ENCODE data around the gene TRAPPC11. TPM values are rescaled to one million over a fixed set of nuclear protein-coding genes. Genes with fewer than 3 reads are reported as not detected.

TRAPPC11 gene
- total RNA-seq, 1 experiment from 2014 or later = 32.2 TPM

- DNase-seq = no peak
- H3K23ac ChIP-seq (ENCODE audit: insufficient read length, low read depth, low read length) = no peak overlapping the region
- WGBS (ENCODE audit: extremely low coverage, insufficient read length, low lambda C conversion rate) = no CpG with 5 or more reads among the region's 6 CpGs
- no peak overlapping the region for H3K4me2 ChIP-seq (ENCODE audit: insufficient read depth, insufficient read length, low read length)
- no peak overlapping the region for H4K5ac ChIP-seq (ENCODE audit: insufficient read length, low read depth, low read length)
- no peak overlapping the region for H3K9ac ChIP-seq (ENCODE audit: extremely low read depth, insufficient read length, low read length)
- H2AFZ ChIP-seq (ENCODE audit: low read length) = no peak overlapping the region
- H3K36me3 Mint-ChIP-seq (ENCODE audit: insufficient read depth in 1 of 3, low read depth in 3 of 3) = peaks cover 11 to 71% (median 61%) of the 10 kb centered on the region in 3 experiments; a peak in 6 of 7 replicates
- H3K4me1 Mint-ChIP-seq = no peaks in the 10 kb centered on the region
- H2BK120ac ChIP-seq (ENCODE audit: low read depth, low read length, poor library complexity, severe bottlenecking) = no peak overlapping the region
- no peaks in the 10 kb centered on the region for H3K9me3 Mint-ChIP-seq
- no peak overlapping the region for H3K56ac ChIP-seq (ENCODE audit: insufficient read length, low read depth, low read length)
- H3T11ph ChIP-seq (ENCODE audit: low read length) = no peak overlapping the region
- no peaks in the 10 kb centered on the region for H3K4me1 ChIP-seq (ENCODE audit: insufficient read depth, low read length)
- H2AK5ac ChIP-seq (ENCODE audit: insufficient read length, low read length) = no peak overlapping the region
- no peak for TF ChIP-seq CTCF (conservative IDR thresholded peaks at IDR 0.05)
- no peaks in the 10 kb centered on the region for H3K79me1 ChIP-seq (ENCODE audit: insufficient read depth, low read depth, low read length, poor library complexity, severe bottlenecking)
- no peaks in the 10 kb centered on the region for H3K27me3 Mint-ChIP-seq (ENCODE audit: low read depth)
- H3K27ac Mint-ChIP-seq = no peak overlapping the region; a peak in 1 of 7 replicates
- no peak overlapping the region for H3K18ac ChIP-seq (ENCODE audit: insufficient read length, low read depth, low read length)
- no peak overlapping the region for H2BK12ac ChIP-seq (ENCODE audit: insufficient read length, low read depth, low read length)
- H3K4me3 Mint-ChIP-seq = no peak overlapping the region
- H4K91ac ChIP-seq (ENCODE audit: insufficient read length, low read depth, low read length) = no peak overlapping the region
- no peak overlapping the region for H3K27ac ChIP-seq (ENCODE audit: insufficient read length, low read depth, low read length)
- no peak overlapping the region for H3K14ac ChIP-seq (ENCODE audit: insufficient read depth, low read length)
- no peaks in the 10 kb centered on the region for H3K27me3 ChIP-seq (ENCODE audit: insufficient read depth, low read length)
- no peak overlapping the region for H4K8ac ChIP-seq (replicated peaks; ENCODE audit: insufficient read length, low read depth, low read length)
- H3K23me2 ChIP-seq (ENCODE audit: insufficient read length, low read depth, low read length, poor library complexity, severe bottlenecking) = no peaks in the 10 kb centered on the region
- H3K4ac ChIP-seq (ENCODE audit: low read depth, low read length) = no peak overlapping the region
- no peak overlapping the region for H2BK20ac ChIP-seq (ENCODE audit: low read depth, low read length, poor library complexity, severe bottlenecking)
- H3K9me3 ChIP-seq (ENCODE audit: control insufficient read depth, low read depth, low read length) = no peaks in the 10 kb centered on the region
- no peaks in the 10 kb centered on the region for H4K20me1 ChIP-seq (ENCODE audit: control insufficient read depth, insufficient read depth, insufficient read length)
- H2BK15ac ChIP-seq (ENCODE audit: low read depth, low read length) = no peak overlapping the region
- H2BK5ac ChIP-seq (ENCODE audit: insufficient read length, low read length) = no peak overlapping the region
- H3K79me2 ChIP-seq (ENCODE audit: insufficient read depth, low read length) = no peaks in the 10 kb centered on the region
Observed at GRCh38 chr4:183688216-183688615, 29.1 kb downstream of the TRAPPC11 start.

Data from H9 (cell line).